ENCODE results near the gene CD300LF. TPM values are rescaled to one million over a fixed set of nuclear protein-coding genes. Genes with fewer than 3 reads are reported as not detected.

The CD300LF gene
- polyA plus RNA-seq, 1 donor (not counting 4 experiments of a cell fraction or from before 2014, with no cell fraction given), result not detected

DNA sequence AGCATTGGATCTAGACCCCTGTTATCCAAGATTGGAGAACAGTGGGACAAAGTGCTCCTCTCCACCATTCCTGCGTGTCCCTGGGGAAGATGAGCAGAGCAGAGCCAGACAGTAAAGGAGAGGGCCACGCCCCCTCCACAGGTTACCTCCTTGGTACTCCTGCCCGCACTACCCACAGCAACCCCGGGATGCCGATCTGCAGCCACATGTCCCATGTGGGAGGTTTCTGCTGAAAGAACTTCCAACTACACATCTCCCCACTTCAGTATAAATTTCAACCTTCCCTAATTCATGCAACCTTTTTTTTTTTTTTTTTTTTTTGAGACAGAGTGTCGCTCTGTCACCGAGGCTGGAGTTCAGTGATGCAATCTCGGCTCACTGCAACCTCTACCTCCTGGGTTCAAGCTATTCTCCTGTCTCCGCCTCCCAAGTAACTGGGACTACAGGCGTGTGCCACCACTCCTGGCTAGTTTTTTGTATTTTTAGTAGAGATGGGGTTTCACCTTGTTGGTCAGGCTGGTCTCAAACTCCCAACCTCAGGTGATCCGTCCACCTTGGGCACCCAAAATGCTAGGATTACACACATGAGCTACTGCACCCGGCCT, 26.6 kb upstream of the CD300LF start:
- H3K4me1 ChIP-seq (ENCODE audit: control insufficient read depth, extremely low read depth, insufficient read depth, low read length), result peaks cover 2% of the 10 kb centered on the region
- peaks cover 2% of the 10 kb centered on the region for H4K20me1 ChIP-seq (ENCODE audit: control insufficient read depth, extremely low read depth, insufficient read depth, low read length)
- H3K79me2 ChIP-seq (ENCODE audit: control insufficient read depth, insufficient read depth, low read length), result no peaks in the 10 kb centered on the region
- TF ChIP-seq, protein P1, sequence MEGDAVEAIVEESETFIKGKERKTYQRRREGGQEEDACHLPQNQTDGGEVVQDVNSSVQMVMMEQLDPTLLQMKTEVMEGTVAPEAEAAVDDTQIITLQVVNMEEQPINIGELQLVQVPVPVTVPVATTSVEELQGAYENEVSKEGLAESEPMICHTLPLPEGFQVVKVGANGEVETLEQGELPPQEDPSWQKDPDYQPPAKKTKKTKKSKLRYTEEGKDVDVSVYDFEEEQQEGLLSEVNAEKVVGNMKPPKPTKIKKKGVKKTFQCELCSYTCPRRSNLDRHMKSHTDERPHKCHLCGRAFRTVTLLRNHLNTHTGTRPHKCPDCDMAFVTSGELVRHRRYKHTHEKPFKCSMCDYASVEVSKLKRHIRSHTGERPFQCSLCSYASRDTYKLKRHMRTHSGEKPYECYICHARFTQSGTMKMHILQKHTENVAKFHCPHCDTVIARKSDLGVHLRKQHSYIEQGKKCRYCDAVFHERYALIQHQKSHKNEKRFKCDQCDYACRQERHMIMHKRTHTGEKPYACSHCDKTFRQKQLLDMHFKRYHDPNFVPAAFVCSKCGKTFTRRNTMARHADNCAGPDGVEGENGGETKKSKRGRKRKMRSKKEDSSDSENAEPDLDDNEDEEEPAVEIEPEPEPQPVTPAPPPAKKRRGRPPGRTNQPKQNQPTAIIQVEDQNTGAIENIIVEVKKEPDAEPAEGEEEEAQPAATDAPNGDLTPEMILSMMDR (optimal IDR thresholded peaks at IDR 0.05 in 1 of 3, IDR thresholded peaks at IDR 0.05 in 1 of 3, conservative IDR thresholded peaks at IDR 0.05 in 1 of 3; ENCODE audit: extremely low read depth in 1 of 3, insufficient read depth in 2 of 3, low read length in 3 of 3), result no peak
- no peak for TF ChIP-seq EZH2 (IDR thresholded peaks at IDR 0.05; ENCODE audit: low read length)
- no peak overlapping the region for H3K27ac ChIP-seq (ENCODE audit: control insufficient read depth, insufficient read depth, low read length)
- H3K36me3 ChIP-seq (ENCODE audit: control insufficient read depth in 2 of 2, extremely low read depth in 1 of 2, insufficient read depth in 2 of 2, low read length in 2 of 2), result no peaks in the 10 kb centered on the region
- dilution Hi-C loops (cut with MboI; ENCODE audit: extremely low pct_ligation_motif_present, low sequenced_read_pairs), result no loop called here
- H3K9ac ChIP-seq (ENCODE audit: control insufficient read depth, extremely low read depth, insufficient read depth, low read length), result no peak overlapping the region
- peaks cover 50% of the 10 kb centered on the region for H3K27me3 ChIP-seq (ENCODE audit: control insufficient read depth, extremely low read depth, insufficient read depth, low read length)
- no peak for DNase-seq (ENCODE audit: low read depth, low spot score)
- no peak overlapping the region for H3K4me3 ChIP-seq (ENCODE audit: control insufficient read depth in 2 of 3, extremely low read depth in 1 of 3, insufficient read depth in 2 of 3, low read depth in 1 of 3, low read length in 3 of 3)
- H3K9me1 ChIP-seq (ENCODE audit: control insufficient read depth, extremely low read depth, insufficient read depth, low read length), result no peaks in the 10 kb centered on the region
- FAIRE-seq, result no peak
- H3K9me3 ChIP-seq (ENCODE audit: control insufficient read depth, low read depth, low read length), result no peaks in the 10 kb centered on the region
- no peak overlapping the region for H3K4me2 ChIP-seq (ENCODE audit: control insufficient read depth, extremely low read depth, insufficient read depth, low read depth, low read length)
- no peak overlapping the region for H2AFZ ChIP-seq (ENCODE audit: control insufficient read depth, low read length)

DNA sequence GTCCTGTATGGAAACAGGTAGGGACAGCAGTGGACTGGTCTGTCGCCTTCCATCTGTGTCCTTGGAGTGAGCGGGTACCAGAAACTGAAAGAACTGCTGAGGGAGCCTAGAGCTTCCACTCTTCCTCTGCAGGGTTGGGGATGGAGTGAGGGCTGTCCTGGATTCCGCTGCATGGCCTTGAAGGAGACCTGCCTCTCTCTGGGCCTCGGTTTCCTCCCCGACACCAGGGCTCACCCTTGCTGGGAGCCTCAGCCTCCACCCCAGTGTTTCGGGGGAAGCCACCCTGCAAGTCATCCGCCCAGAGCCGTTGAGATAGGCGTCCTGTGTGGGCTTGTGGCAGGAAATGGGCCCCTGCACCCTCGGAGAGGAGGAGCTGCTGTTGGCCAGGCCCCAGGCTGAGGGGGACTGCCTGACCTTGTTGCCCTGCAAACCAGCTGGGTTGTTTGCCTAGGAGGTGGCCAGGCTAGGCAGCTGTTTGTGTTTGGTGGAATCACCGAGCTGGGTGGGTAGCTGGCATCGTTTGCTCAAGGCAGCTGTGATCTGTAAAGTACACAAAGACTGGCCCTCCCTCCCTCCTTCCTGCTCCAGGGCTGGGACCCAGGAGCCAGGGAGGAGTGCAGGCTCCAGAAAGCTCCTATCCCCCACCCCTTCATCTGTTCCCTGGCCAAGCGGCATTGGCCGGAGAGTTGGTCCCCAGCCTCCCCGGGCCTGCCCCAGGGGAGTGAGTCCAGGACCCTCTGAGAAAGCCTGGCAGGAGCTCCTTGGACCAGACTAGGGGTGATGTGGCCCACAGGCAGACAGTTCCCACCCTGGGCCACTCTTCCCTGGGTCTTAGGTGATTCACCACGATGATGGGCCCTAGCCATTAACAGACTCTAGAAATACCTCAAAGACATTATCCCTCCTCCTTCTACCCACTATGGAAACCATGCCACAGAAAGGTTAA, 25.6 kb upstream of the CD300LF start:
- Histone ChIP-seq H3K9ac (ENCODE audit: control insufficient read depth, extremely low read depth, insufficient read depth, low read length) (no peak overlapping the region), H2AFZ (ENCODE audit: control insufficient read depth, low read length) (no peak overlapping the region), H3K79me2 (ENCODE audit: control insufficient read depth, insufficient read depth, low read length) (no peaks in the 10 kb centered on the region), H3K9me1 (ENCODE audit: control insufficient read depth, extremely low read depth, insufficient read depth, low read length) (no peaks in the 10 kb centered on the region), H3K4me3 (ENCODE audit: control insufficient read depth in 2 of 3, extremely low read depth in 1 of 3, insufficient read depth in 2 of 3, low read depth in 1 of 3, low read length in 3 of 3) (no peak overlapping the region), H3K4me2 (ENCODE audit: control insufficient read depth, extremely low read depth, insufficient read depth, low read depth, low read length) (peak overlapping the region; percentile 16), H3K4me1 (ENCODE audit: control insufficient read depth, extremely low read depth, insufficient read depth, low read length) (peaks cover 2% of the 10 kb centered on the region), H4K20me1 (ENCODE audit: control insufficient read depth, extremely low read depth, insufficient read depth, low read length) (peaks cover 2% of the 10 kb centered on the region), H3K36me3 (ENCODE audit: control insufficient read depth in 2 of 2, extremely low read depth in 1 of 2, insufficient read depth in 2 of 2, low read length in 2 of 2) (no peaks in the 10 kb centered on the region), H3K27me3 (ENCODE audit: control insufficient read depth, extremely low read depth, insufficient read depth, low read length) (peaks cover 50% of the 10 kb centered on the region), H3K27ac (ENCODE audit: control insufficient read depth, insufficient read depth, low read length) (no peak overlapping the region), H3K9me3 (ENCODE audit: control insufficient read depth, low read depth, low read length) (no peaks in the 10 kb centered on the region)
- dilution Hi-C loops (cut with MboI; ENCODE audit: extremely low pct_ligation_motif_present, low sequenced_read_pairs), result no loop called here
- FAIRE-seq (no peak), DNase-seq (ENCODE audit: low read depth, low spot score) (no peak)
- TF ChIP-seq, protein P1 (optimal IDR thresholded peaks at IDR 0.05 in 1 of 3, IDR thresholded peaks at IDR 0.05 in 1 of 3, conservative IDR thresholded peaks at IDR 0.05 in 1 of 3; ENCODE audit: extremely low read depth in 1 of 3, insufficient read depth in 2 of 3, low read length in 3 of 3), result no peak
- no peak for TF ChIP-seq EZH2 (IDR thresholded peaks at IDR 0.05; ENCODE audit: low read length)

Data from keratinocyte (primary cell).